PC-3 (cell line): ENCODE data around the gene LRRC56. TPM values are rescaled to one million over a fixed set of nuclear protein-coding genes. Genes with fewer than 3 reads are reported as not detected.
A peak's percentile ranks its signal among the peaks of the same experiment; 100 is the strongest.

Experiments used
- ATAC-seq: fragments of 200-7000 bp; cut with Tn5 transposase; 2 replicates; pipeline ENCODE4 v1.9.1; 2020; ENCODE audit warnings: mild to moderate bottlenecking, moderate library complexity
- BruUV-seq: library from RNA; stranded (reverse); fragments of 400-500 nt; replicated peaks from 2 replicates; lab custom pipeline; 2021; lab: Mats Ljungman, UMichigan
- CTCF ChIA-PET: fragments of 300-600 bp; sonication (Branson Sonifier 250); formaldehyde crosslinking; loops from one replicate; lab custom pipeline; 2022; ENCODE audit warnings: antibody characterized with exemption; lab: Charles Lee
- POLR2A ChIA-PET: fragments of 300-600 bp; sonication (Branson Sonifier 250); formaldehyde crosslinking; loops from one replicate; lab custom pipeline; 2022; ENCODE audit warnings: antibody characterized with exemption; ENCODE audit not compliant: unreplicated experiment; lab: Charles Lee
- DNase-seq: peaks from one replicate; pipeline ENCODE4 v3.0.0-alpha.2; 2015
- H2AFZ ChIP-seq: fragments of 300-600 bp; sonication (generic); 2 replicates; pipeline ENCODE4 v1.6.0; 2016; ENCODE audit warnings: antibody characterized with exemption, low read length
- H3F3A ChIP-seq: fragments of 300-600 bp; sonication (generic); one replicate; pipeline ENCODE4 v1.6.0; 2017; ENCODE audit warnings: antibody characterized with exemption, low read length, control low read depth, mild to moderate bottlenecking; ENCODE audit not compliant: unreplicated experiment
- H3K27ac ChIP-seq: fragments of 300-600 bp; sonication (generic); 2 replicates; pipeline ENCODE4 v1.5.1; 2016; ENCODE audit warnings: mild to moderate bottlenecking, low read length
- H3K27me3 ChIP-seq: fragments of 300-600 bp; sonication (generic); 2 replicates; pipeline ENCODE4 v1.6.1; 2016; ENCODE audit warnings: low read length, mixed read lengths
- H3K36me3 ChIP-seq: fragments of 300-600 bp; sonication (generic); 2 replicates; pipeline ENCODE4 v1.6.1; 2016; ENCODE audit warnings: low read depth, mixed run types, low read length, mixed read lengths
- H3K4me1 ChIP-seq: fragments of 300-600 bp; sonication (generic); 2 replicates; pipeline ENCODE4 v1.5.1; 2016; ENCODE audit warnings: low read length; ENCODE audit not compliant: insufficient read depth
- H3K4me2 ChIP-seq: fragments of 300-600 bp; sonication (generic); 2 replicates; pipeline ENCODE4 v1.6.0; 2016; ENCODE audit warnings: low read length
- H3K4me3 ChIP-seq: fragments of 300-600 bp; sonication (generic); 2 replicates; pipeline ENCODE4 v1.5.1; 2016; ENCODE audit warnings: mild to moderate bottlenecking, low read length, mixed read lengths
- H3K79me2 ChIP-seq: fragments of 300-600 bp; sonication (generic); 2 replicates; pipeline ENCODE4 v1.6.1; 2017; ENCODE audit warnings: low read length, mixed read lengths
- H3K9ac ChIP-seq: fragments of 300-600 bp; sonication (generic); 2 replicates; pipeline ENCODE4 v1.6.0; 2016; ENCODE audit warnings: mild to moderate bottlenecking, low read length
- H3K9me2 ChIP-seq: fragments of 300-600 bp; sonication (generic); replicated peaks from 2 replicates; pipeline ENCODE4 v1.6.1; 2016; ENCODE audit warnings: mixed run types, low read length, mixed read lengths
- H3K9me3 ChIP-seq: fragments of 300-600 bp; sonication (generic); 2 replicates; pipeline ENCODE4 v1.6.1; 2016; ENCODE audit warnings: low read length, mixed read lengths
- H4K20me1 ChIP-seq: fragments of 300-600 bp; sonication (generic); 2 replicates; pipeline ENCODE4 v1.6.1; 2016; ENCODE audit warnings: low read length, mixed read lengths
- EZH2 ChIP-seq: fragments of 300-600 bp; sonication (generic); IDR thresholded peaks from one replicate; pipeline ENCODE4 v1.6.1; 2017; ENCODE audit warnings: antibody characterized with exemption, mild to moderate bottlenecking, low read length; ENCODE audit not compliant: unreplicated experiment
- EZH2phosphoT487 ChIP-seq: fragments of 300-600 bp; sonication (generic); IDR thresholded peaks from 2 replicates; pipeline ENCODE4 v1.6.1; 2018; ENCODE audit warnings: mild to moderate bottlenecking, antibody characterized with exemption, low read length, borderline replicate concordance
- intact Hi-C: fragments of 100-400 bp; cut with micrococcal nuclease; formaldehyde crosslinking; loops from 2 replicates; pipeline ENCODE4 v1.9.0; 2023
- total RNA-seq: library from RNA; depleted of rRNA; stranded (reverse); fragments of >200 nt; gene quantifications from 2 replicates; pipeline ENCODE4 v1.2.3, GENCODE V29; 2014
- TF ChIP-seq, protein P1 (sequence below): fragments of 300-600 bp; sonication (generic); conservative IDR thresholded peaks from 2 replicates; pipeline ENCODE4 v1.5.1; 2017; ENCODE audit warnings: antibody characterized with exemption, low read depth, mild to moderate bottlenecking, low read length

The LRRC56 gene
- total RNA-seq, 1 experiment from 2014 or later, result 1.5 TPM

- H4K20me1 ChIP-seq, result 0 out of 2 replicates have a peak, but pooled peaks cover 5% of the 10 kb centered on the region
- BruUV-seq, result no TSS peak
- H3K9me2 ChIP-seq, result no peaks in the 10 kb centered on the region
- no peaks in the 10 kb centered on the region for H3F3A ChIP-seq
- peaks cover 27% of the 10 kb centered on the region for H3K79me2 ChIP-seq
- peak overlapping the region; percentile 53; the same call in 1 of the 2 replicates for H2AFZ ChIP-seq
- H3K4me2 ChIP-seq, result peak overlapping the region; percentile 88
- intact Hi-C loops, result loop anchor here (10.0 kb wide), 1 partner anchor 46 kb away; the partner anchor contains the start of gene IRF7
- TF ChIP-seq EZH2phosphoT487, result no peak
- TF ChIP-seq, protein P1, sequence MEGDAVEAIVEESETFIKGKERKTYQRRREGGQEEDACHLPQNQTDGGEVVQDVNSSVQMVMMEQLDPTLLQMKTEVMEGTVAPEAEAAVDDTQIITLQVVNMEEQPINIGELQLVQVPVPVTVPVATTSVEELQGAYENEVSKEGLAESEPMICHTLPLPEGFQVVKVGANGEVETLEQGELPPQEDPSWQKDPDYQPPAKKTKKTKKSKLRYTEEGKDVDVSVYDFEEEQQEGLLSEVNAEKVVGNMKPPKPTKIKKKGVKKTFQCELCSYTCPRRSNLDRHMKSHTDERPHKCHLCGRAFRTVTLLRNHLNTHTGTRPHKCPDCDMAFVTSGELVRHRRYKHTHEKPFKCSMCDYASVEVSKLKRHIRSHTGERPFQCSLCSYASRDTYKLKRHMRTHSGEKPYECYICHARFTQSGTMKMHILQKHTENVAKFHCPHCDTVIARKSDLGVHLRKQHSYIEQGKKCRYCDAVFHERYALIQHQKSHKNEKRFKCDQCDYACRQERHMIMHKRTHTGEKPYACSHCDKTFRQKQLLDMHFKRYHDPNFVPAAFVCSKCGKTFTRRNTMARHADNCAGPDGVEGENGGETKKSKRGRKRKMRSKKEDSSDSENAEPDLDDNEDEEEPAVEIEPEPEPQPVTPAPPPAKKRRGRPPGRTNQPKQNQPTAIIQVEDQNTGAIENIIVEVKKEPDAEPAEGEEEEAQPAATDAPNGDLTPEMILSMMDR, result no peak
- no peak for TF ChIP-seq EZH2
- peak overlapping the region; percentile 70 for H3K9ac ChIP-seq
- no peak overlapping the region for H3K27ac ChIP-seq
- POLR2A ChIA-PET, result interaction anchor here (0.5 kb wide), 1 partner anchor 14 kb away, joined by 5 read pairs; no protein-coding TSS in a partner anchor
- peak overlapping the region; percentile 80 for H3K4me3 ChIP-seq
- peaks cover 23% of the 10 kb centered on the region; the same call in 1 of the 2 replicates for H3K4me1 ChIP-seq
- no peaks in the 10 kb centered on the region for H3K27me3 ChIP-seq
- no peaks in the 10 kb centered on the region for H3K36me3 ChIP-seq
- DNase-seq (peak; percentile 96), ATAC-seq (peak; percentile 90)
- CTCF ChIA-PET, result no interaction called here
- no peaks in the 10 kb centered on the region for H3K9me3 ChIP-seq
Measured at GRCh38 chr11:568306-569157, 31.2 kb downstream of the LRRC56 start.

DNA sequence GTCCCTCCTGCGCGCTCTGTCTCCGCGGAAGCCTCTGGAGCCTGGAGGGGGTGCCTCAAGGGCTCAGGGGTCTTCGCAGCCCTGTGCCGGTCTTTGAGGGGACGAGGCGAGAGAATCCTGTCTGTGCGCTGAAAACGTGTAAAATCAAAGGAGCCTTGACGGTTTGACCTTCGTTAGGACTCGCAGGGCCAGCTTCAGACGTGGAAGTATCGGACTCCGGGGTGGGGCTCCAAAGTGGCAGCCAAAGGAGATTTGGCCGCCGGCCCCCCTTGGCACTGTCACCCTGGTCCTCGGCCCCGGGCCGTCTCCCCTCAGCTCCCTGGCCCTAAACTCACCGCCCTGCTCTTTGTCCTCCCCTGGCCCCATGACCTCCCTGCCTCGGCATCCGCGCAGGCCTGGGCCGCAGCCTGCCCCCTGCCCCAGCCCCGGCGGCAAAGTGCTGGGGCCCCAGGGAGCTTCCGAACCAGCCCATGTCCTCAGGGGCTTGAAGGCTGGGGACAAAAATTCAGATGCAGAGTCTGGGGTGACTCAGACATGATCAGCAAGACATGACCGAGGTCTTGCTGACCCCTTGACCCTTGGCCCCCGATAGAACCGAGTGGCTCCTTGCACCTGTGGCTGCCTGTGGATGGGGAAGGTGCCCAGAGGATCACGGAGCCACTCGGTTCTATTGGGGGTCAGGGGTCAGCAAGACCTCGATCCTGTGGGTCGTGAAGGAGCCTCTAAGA, 32.0 kb downstream of the LRRC56 start:
- Histone ChIP-seq H3K4me2 (peak overlapping the region; percentile 88), H3K27ac (no peak overlapping the region), H3K36me3 (no peaks in the 10 kb centered on the region), H3K27me3 (no peaks in the 10 kb centered on the region), H3K4me1 (peaks cover 16% of the 10 kb centered on the region; the same call in 1 of the 2 replicates), H2AFZ (peak overlapping the region; percentile 53; the same call in 1 of the 2 replicates), H3F3A (no peaks in the 10 kb centered on the region), H3K9me2 (no peaks in the 10 kb centered on the region), H4K20me1 (0 out of 2 replicates have a peak, but pooled peaks cover 5% of the 10 kb centered on the region), H3K9me3 (no peaks in the 10 kb centered on the region), H3K9ac (peak overlapping the region; percentile 70), H3K79me2 (peaks cover 26% of the 10 kb centered on the region), H3K4me3 (peak overlapping the region; percentile 70)
- ChIA-PET CTCF (no interaction called here), POLR2A (no interaction called here)
- intact Hi-C loops, result loop anchor here (10.0 kb wide), 1 partner anchor 45 kb away; the partner anchor contains the start of gene IRF7
- TF ChIP-seq EZH2, result no peak
- no peak for TF ChIP-seq EZH2phosphoT487
- TF ChIP-seq, protein P1, result no peak
- no peak for ATAC-seq
- no peak for DNase-seq
- BruUV-seq, result TSS peak; percentile 80
